ENCODE measurements around the gene MAGI2.

MAGI2 gene

DNA sequence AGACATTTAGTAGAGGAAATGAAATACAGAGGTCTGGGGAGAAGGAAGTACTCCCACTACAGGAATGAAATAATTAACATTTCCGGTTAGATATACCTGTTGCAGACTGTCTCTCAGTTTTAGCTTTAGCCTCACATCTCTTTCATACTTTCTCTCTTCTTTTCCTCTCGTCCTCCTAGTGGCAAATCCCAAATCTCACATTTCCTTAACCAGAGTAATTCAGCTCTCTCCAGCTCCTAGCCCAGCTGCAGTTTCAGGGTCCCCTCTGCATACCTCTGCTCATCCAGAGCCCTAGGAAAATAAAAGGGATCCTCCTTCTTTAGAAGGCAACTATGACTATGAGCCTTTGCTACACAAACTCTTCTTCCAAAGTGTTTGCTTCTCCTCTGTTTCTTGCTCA lies 1011.7 kb downstream of the MAGI2 start:
- DNase-seq = no peak

DNA sequence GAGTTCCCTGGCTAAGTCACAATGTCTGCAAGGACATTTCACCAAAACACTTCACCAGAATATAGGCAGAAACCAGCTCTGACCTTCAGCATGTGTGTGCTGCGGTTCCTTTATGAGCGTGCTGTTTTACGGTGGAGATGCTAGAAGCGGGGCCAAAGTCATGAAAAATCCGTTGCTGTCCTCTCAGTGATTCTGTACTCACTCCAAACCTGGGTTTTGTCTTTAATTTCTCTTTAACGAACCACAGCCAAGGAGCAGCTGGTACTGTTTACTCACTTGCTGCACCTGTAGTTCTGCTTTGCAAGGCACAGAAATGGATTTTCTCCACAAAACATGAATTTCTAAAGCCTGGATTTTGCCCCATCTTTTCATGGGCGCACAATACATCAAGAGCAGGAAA lies 1015.0 kb downstream of the MAGI2 start:
- peak; percentile 44 for DNase-seq

DNA sequence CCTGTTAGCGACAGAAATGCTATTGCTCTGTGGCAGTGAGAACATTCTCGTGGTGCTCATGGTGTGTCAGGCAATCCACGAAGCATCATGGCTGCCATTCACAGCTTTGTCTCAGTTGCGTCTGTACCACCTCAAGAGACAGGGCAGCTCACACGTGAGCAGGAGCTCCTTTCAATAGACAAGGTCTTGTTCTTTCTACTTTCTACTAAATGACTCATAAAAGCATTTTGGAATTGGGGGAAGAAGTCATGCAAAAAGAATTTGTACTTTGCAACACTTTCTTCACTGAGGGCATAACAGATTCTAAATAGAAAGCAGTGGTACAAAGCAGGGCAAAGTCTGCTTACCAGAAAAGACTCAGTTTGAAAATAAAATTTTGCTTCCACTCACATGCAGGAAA lies 1016.3 kb downstream of the MAGI2 start:
- DNase-seq = no peak

DNA sequence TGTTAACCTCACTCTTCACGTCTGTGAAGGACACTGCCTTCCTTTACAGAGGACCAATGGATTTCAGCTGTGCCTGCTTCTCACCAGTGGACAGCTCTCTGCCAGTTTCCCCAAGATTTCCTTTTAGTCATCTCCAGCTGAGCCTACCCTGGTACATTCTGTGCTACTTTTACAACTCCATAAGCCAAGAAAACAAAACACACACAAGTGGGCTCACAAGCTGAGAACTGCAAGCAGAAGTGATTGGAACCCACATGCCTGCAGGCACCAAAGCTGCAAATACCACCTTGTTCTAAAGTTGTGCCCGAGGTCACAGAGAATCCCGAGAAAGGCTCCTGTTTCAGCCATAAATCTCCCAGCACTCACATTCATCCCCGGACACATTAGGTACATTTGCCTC lies 1018.1 kb downstream of the MAGI2 start:
- no peak for DNase-seq

- DNase-seq = no peak
Observed at GRCh38 chr7:78434281-78434680, 1019.2 kb downstream of the MAGI2 start.

DNA sequence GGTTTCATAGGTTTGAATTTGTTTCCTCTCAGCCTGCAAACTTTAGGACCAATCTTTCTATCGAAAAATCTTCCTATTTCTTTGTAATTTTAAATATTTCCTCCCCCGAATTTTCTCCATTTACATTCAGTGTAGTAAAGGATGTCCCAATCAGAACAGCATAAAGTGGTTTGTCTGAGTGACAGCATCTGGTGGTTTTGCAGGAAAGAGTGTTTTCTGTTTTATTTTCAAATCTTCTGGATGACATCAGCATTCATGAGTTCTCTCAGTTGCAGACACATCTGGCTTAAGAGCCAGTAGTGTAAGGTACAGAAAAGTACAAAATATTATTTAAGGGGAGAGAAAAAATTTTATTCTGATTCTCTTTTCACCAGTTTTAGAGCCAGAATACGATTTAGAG lies 1020.0 kb downstream of the MAGI2 start:
- no peak for DNase-seq

- no peak for DNase-seq
Observed at GRCh38 chr7:78429878-78430277, 1023.6 kb downstream of the MAGI2 start.

- no peak for DNase-seq
Observed at GRCh38 chr7:78427209-78427608, 1026.3 kb downstream of the MAGI2 start.

DNA sequence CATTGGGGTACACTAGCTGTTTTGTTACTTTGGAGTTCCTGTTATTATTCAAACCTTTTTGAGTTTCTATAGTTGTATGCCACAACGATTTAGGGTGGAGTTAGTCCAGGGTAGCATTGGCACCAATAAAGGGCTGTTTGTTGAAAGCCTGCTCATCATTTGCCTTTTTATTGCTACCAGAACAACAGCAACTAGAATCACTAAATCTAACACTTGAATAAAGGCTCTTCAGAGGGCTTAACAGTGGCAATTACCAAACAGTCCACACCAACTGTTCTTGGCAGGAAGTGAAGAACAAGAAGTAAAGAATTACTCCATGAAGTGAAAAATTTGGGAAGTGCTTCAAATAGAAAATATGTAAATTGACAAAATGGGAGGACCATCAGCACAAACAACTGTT lies 1033.5 kb downstream of the MAGI2 start:
- no peak for DNase-seq

DNA sequence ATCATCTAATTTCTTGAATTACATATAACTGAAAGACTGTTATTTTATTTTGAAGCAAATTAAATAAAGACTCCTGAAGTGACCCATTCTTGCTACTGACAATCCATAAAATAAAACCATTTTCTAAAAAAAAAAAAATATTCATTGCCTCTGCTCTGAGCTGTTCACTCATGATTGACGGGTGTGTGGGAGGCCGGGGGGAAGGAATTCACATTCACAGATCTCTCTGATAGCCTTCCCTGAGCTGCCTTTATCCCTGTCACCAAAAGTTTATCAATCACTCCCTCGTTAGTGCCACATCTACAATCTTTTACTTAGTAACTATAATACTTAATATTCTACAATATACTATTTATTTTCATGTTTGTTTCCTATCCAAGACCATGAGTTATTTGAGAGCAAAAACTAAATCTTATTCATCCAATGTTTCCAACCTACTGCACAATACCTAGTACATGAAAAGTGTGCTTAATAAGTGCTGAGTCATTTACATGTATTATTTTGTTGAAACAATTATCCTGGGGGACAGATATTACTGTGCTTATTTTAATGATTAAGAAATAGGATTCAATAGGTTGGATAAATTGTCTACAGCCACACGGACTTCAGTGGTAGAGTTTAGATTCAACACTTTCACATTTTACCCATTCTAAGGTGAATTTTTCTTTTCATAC lies 1036.2 kb downstream of the MAGI2 start:
- no peak for DNase-seq

DNA sequence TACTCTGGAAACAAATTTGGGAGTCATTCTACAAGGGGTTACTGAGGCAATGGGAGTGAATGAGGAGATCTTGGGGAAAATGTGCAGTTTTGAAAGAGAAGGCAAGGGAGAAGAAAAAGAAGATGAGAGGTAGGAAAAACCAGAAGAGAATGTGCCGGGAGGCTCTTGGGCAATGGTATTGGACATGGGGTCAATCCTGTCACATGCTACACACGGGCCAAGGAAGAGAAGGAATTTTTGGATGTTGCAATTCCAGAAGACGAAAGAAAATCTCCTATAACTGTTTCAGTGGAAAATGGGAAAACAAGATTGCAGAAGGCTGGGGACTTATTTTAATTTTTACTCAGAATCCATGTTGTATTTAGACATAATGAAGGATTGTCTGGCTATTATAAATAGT lies 1039.9 kb downstream of the MAGI2 start:
- DNase-seq = no peak

- no peak for DNase-seq
Observed at GRCh38 chr7:78412216-78412858, 1041.1 kb downstream of the MAGI2 start.

GRCh38 chr7:78407031-78407430 lies 1046.4 kb downstream of the MAGI2 start:
- DNase-seq = no peak

GRCh38 chr7:78406531-78406930 lies 1046.9 kb downstream of the MAGI2 start:
- no peak for DNase-seq

DNA sequence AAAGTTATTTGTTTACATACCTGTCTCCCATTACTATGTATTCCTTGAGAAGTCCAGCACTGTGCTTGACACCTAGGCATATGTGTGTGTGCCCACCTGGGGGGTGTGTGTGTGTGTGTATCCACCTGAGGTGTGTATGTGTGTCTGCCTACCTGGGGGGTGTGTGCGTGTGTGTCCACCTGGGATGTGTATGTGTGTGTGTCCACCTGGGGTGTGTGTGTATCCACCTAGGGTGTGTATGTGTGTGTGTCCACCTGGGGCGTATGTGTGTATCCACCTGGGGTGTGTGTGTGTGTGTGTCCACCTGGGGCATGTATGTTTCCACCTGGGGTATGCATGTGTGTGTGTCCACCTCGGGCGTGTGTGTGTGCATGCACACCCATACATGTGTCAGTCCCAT lies 1051.4 kb downstream of the MAGI2 start:
- DNase-seq = no peak

DNA sequence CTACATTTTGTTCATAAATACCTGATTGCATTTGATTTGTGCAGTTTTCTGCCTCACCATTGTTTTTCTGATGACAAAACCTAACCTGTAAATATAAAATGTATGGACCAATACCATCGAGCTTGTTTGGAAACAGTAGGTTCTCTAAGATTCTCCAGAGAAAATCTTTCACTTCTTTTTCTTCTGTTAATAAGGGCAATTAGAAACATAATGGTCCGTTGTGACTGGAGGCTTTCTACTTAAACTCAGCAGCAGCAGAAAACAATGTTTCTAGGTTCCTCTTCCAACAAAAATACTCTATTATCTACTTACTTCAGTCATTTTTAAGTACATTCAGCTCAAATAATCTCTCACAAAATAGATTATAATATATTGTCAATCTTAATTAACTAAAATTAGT lies 1053.4 kb downstream of the MAGI2 start:
- DNase-seq = no peak

DNA sequence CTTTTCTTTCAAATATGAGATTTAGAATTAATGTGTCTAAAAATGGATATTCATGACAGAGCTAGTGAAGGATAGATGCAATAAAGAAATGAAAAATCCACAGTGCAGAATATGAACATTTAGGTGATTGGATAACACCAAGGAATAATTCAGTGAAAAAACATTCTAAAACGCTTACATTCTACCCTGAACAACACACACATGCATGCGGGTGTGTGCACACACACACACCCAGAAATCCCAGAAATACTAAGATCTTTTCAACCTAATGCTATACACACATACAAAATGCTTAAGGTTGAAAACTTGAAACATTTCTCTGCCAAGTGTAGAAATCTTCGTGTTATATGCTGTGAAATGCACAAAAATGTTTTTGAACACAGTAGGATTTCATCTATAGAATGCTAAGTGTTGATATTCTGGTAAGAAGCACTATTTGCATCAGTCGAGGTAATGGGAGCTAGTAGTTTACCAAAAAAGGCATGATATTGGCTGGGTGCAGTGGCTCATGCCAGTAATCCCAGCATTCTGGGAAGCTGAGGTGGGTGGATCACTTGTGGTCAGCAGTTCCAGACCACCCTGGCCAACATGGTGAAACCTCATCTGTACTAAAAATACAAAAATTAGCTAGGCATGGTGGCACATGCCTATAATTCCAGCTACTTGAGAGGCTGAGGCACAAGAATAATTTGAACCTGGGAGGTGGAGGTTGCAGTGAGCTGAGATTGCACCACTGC lies 1054.3 kb downstream of the MAGI2 start:
- no peak for DNase-seq

DNA sequence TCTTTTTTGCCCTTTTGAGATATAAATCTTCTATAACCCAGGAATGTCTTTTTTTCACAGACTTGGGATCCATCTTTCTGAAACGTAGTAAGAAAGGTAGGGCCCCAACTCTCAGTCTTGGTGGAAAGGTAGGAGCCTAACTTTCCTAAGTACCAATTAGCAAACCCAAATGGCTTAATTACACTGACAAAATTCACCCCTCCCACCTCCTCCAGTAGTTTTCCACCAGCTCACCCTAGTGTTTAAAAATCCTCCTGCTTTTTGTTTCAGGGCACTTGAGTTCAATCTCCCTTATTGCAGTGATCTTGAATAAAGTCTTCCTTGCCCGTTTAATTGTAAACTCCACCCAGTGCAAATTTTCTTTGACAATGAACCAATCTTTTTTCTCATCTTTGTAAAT lies 1054.9 kb downstream of the MAGI2 start:
- no peak for DNase-seq

- DNase-seq = no peak
Observed at GRCh38 chr7:78398081-78398480, 1055.4 kb downstream of the MAGI2 start.

DNA sequence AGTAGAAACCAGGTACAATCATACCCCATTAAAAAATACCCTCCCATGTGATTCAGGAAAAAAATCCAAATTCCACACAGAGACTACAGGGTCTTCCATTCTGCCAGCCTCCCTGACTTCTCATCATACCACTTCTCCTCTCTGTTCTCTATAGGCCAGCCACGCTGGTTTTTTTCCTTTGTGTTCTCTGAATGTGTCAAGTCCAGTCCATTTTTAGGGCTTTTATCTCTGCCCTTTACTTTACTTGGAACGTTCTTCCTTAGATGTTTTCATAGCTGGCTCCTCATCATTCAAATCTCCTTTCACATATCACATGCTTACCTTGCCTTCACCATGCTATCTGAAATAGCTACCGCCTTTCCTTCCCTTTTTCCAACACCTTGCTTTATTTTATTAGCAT lies 1057.3 kb downstream of the MAGI2 start:
- DNase-seq = no peak

DNA sequence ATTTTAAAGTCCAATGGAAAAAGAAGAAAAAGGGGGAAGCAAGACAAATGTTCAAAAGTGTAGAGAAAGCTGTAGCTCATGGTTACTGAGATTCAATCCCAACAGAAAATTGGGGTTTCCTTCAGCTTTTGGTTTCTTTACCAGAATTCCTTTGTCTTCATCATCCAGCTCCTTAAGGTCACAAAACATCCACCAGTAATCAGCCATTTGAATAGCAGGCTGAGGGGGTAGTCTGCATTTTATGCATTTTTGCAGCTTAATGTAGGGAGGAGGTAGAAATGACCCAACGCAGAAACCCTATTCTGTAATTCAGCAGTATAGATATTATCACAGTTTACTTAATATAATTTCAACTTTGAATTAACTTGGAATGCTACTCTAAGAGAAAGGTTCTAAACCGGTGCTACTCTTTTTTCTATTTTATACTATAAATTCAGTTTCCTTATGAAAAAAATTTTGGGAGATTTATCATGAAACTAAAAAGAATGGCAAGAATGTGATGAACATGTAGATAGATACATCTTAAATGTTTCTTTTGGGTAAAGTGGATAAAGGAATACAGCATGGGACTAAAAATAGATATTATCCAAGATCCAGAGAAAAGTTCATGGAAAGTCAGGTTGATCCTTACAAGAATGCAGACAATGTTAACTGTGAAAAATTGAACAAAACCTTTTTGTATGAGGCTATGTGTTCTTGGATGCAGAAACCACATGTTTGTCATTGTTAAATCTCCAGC lies 1058.0 kb downstream of the MAGI2 start:
- DNase-seq = no peak

DNA sequence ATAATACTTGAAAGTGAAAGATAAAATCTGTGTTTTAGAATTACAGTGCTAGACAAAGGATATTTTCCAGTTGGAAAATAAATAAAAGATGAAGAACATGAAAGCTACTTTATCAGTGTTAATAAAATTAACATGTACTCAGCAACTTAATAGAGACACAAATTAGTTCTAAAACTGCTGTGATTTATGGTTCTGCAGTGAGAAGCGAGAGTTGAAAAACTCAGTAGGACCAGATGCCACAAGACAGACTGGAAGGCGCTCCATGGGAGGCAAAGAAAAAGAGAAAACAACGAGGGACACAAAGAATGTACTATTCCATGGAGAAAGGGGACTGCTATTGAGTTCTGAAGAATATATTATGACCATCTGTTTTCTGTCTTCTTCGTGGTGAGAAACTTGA lies 1064.4 kb downstream of the MAGI2 start:
- no peak for DNase-seq

- DNase-seq = no peak
Observed at GRCh38 chr7:78386520-78386919, 1066.9 kb downstream of the MAGI2 start.
